ENCODE data around the gene DDX21. TPM values are rescaled to one million over a fixed set of nuclear protein-coding genes. Genes with fewer than 3 reads are reported as not detected.

Gene DDX21
- polyA plus RNA-seq, 3 donors from 2014 or later = 8.9 to 14.6 (median 12.6) TPM

Other genes with a start within 250 kb of the DDX21 start
- gene CCAR1, start 234.9 kb upstream of the DDX21 start, polyA plus RNA-seq = 10 to 100 TPM in 2 of 3 donors, 1 to 10 TPM in 1; 8.5 to 51.6 (median 14.8) TPM
- gene STOX1, start 128.6 kb upstream of the DDX21 start, polyA plus RNA-seq = not detected
- gene DDX50, start 54.9 kb upstream of the DDX21 start, polyA plus RNA-seq = 10 to 100 TPM; 29.6 to 53.9 (median 32.5) TPM
- gene KIFBP, start 32.6 kb downstream of the DDX21 start, polyA plus RNA-seq = 1 to 10 TPM; 1.7 to 4.3 (median 2.8) TPM
- gene SRGN, start 131.9 kb downstream of the DDX21 start, polyA plus RNA-seq = 1,000 to 10,000 TPM in 2 of 3 donors, 100 to 1,000 TPM in 1; 910 to 1,240 (median 1,143) TPM
- 10 to 100 TPM; 43.8 to 70.1 (median 57.7) TPM for gene VPS26A, start 168.0 kb downstream of the DDX21 start, polyA plus RNA-seq
- 10 to 100 TPM; 15.0 to 30.4 (median 18.0) TPM for gene SUPV3L1, start 224.1 kb downstream of the DDX21 start, polyA plus RNA-seq

Data from immature natural killer cell (primary cell).